Activated CD4-positive, alpha-beta T cell treated with anti-CD3 and anti-CD28 coated beads for 24 hours (primary cell): ENCODE results near the gene TRPV4.

Experiments
- DNase-seq, 2 donors: peaks; one replicate each; pipeline ENCODE4 v3.0.0-alpha.2; 2020; ENCODE audit warnings: low read depth in 2 of 2

The TRPV4 gene

GRCh38 chr12:109762673-109763191, 70.5 kb downstream of the TRPV4 start:
- no peak for DNase-seq

GRCh38 chr12:109762071-109762672, 71.0 kb downstream of the TRPV4 start:
- no peak for DNase-seq

- DNase-seq: no peak
Measured at GRCh38 chr12:109760930-109761921, 72.0 kb downstream of the TRPV4 start.

- no peak for DNase-seq
Measured at GRCh38 chr12:109760031-109760929, 72.9 kb downstream of the TRPV4 start.

GRCh38 chr12:109759595-109759994, 73.6 kb downstream of the TRPV4 start:
- no peak for DNase-seq

- DNase-seq: no peak
Measured at GRCh38 chr12:109758426-109759420, 74.5 kb downstream of the TRPV4 start.

GRCh38 chr12:109757671-109758265, 75.4 kb downstream of the TRPV4 start:
- no peak for DNase-seq

- DNase-seq: no peak
Measured at GRCh38 chr12:109756457-109756856, 76.7 kb downstream of the TRPV4 start.

GRCh38 chr12:109753959-109754358, 79.2 kb downstream of the TRPV4 start:
- no peak for DNase-seq

- no peak for DNase-seq
Measured at GRCh38 chr12:109753054-109753401, 80.2 kb downstream of the TRPV4 start.

GRCh38 chr12:109752117-109753053, 80.8 kb downstream of the TRPV4 start:
- no peak for DNase-seq

- no peak for DNase-seq
Measured at GRCh38 chr12:109744986-109745942, 87.9 kb downstream of the TRPV4 start.

- no peak for DNase-seq
Measured at GRCh38 chr12:109744026-109744425, 89.2 kb downstream of the TRPV4 start.

- DNase-seq: no peak
Measured at GRCh38 chr12:109743076-109743910, 89.9 kb downstream of the TRPV4 start.

GRCh38 chr12:109741970-109742703, 91.1 kb downstream of the TRPV4 start:
- DNase-seq: no peak

GRCh38 chr12:109741286-109741969, 91.8 kb downstream of the TRPV4 start:
- no peak for DNase-seq
